ENCODE data around the gene FAM3B. TPM values are rescaled to one million over a fixed set of nuclear protein-coding genes. Genes with fewer than 3 reads are reported as not detected.

Gene FAM3B
- polyA plus RNA-seq, 1 experiment, result not detected

DNA sequence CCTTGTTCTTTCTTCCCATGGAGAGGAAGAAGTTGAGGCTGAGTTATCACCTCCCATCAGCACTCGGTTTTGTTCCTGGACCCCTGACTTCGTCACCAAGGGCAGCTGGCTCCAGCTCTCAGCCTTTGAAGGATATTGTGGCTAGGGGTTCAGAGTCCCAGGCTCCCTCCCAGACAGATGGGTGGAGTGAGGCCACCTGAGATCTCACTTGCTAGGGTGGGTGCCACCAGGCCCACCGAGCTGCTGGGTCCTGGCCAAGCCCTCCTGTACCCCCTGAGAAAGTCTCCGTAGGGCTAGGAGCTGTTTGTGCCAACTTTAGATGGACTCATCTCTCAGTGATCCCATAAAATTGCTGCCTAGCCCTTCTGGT, 52.1 kb downstream of the FAM3B start:
- TF ChIP-seq CTCF (IDR thresholded peaks at IDR 0.05; ENCODE audit: low read depth, low read length), result no peak
- POLR2A ChIA-PET, result interaction anchor here (0.5 kb wide), 1 partner anchor 315 kb away, joined by 16 read pairs; no protein-coding TSS in a partner anchor

DNA sequence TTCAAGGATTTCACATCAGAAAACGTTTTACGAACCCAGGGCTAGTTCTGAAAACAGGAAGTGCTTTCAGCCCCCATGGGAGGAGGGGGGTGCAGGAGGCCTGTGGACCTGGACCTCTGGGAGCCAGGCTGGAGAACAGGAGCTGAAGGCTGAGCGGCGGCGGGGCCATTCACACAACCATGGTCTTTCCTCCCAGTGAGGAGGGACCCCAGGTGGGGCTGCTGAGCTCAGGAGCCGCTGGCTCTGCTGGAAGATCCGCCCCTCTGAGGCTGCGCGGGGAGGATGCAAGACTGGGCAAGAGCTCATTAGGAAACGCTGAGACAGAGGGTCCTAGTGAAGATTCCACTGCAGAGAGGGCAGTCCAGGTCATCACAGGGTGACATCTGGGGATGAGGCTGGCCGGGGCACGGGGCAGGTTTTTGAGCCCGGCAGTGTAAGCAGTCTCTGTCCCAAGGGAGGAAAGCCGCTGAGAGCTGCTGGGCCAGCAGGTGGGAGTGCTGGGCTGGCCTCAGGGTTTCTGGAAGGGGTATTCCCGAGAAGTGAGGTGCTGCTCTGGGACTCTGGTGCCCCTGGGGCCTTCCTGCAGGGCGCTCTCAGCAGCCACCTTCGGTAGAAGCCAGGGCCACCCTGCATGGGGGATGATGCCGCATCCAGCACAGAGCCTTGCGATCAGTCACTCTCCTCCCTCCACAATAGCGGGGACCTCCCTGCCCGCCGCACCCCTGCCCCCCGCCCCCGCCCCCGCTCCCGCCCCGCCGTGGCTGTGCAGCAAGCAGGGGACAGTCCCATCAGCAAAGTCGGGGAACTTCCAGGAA, 52.7 kb downstream of the FAM3B start:
- ChIA-PET CTCF (interaction anchor here (0.6 to 0.9 kb wide), 2 partner anchors 9 to 448 kb away, joined by 3 to 4 read pairs; no protein-coding TSS in a partner anchor), POLR2A (no interaction called here)
- no peak for DNase-seq (ENCODE audit: low read depth, low spot score)
- H3K4me3 ChIP-seq (ENCODE audit: low read depth, low read length), result no peak overlapping the region
- peaks cover 3% of the 10 kb centered on the region for H3K27me3 ChIP-seq (ENCODE audit: control insufficient read depth, insufficient read depth, low read length)
- H3K9me3 ChIP-seq (ENCODE audit: control insufficient read depth, insufficient read depth, low read length), result no peaks in the 10 kb centered on the region; the same call in 1 of the 2 replicates
- TF ChIP-seq CTCF (IDR thresholded peaks at IDR 0.05; ENCODE audit: low read depth, low read length), result peak; percentile 29
- H3K27ac ChIP-seq (ENCODE audit: low read depth, low read length), result no peak overlapping the region

More for the DNA sequence above, 52.1 kb downstream of the FAM3B start:
- Histone ChIP-seq H3K9me3 (ENCODE audit: control insufficient read depth, insufficient read depth, low read length) (no peaks in the 10 kb centered on the region; the same call in 1 of the 2 replicates), H3K4me3 (ENCODE audit: low read depth, low read length) (no peak overlapping the region), H3K27ac (ENCODE audit: low read depth, low read length) (no peak overlapping the region), H3K27me3 (ENCODE audit: control insufficient read depth, insufficient read depth, low read length) (peaks cover 3% of the 10 kb centered on the region)
- no peak for DNase-seq (ENCODE audit: low read depth, low spot score)
- CTCF ChIA-PET, result interaction anchor here (0.9 kb wide), 1 partner anchor 448 kb away, joined by 3 read pairs; no protein-coding TSS in a partner anchor

DNA sequence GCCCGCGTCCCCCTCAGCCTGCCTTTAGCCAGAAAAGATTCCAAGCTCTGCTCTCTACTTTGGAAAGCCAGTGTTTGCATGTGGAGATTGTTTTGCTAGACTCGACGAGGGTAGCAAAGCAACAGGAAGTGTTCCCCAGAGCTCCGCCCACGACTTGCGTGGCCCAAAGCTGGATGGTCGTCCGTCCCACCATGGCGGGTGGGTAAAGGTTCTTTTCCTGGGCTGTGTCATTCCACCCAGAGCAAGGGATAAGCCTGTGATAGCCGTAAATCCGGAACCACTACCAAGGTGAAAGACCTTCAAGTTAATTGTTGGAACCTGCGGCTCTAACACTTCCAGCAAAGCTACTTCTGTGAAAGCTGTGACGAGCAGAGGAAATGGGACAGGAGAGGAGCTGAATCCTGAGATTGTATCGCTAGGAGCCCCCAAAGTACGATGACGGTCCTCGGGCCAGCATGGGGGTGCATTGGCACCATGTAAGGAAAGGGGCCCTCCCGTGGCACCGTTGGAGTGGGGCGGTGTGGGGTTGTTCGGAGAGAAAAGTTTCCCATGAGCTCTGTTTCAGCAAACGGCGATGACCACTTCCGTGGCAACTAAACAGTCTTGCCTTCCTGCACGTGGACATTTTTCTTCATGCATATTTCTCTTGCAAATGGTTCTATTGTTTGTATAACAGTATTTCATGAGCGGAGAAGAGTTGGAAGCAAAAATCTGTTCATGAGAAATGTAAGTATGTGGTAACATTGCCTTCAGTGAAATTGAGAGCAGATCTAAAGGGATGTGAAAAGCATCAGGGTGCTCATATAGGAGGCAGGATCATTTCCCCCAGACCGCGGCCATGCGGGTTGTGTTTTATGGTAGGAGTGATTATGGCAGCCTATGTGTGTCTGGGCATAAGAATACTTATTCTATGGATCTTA, 53.6 kb downstream of the FAM3B start:
- POLR2A ChIA-PET, result no interaction called here

DNA sequence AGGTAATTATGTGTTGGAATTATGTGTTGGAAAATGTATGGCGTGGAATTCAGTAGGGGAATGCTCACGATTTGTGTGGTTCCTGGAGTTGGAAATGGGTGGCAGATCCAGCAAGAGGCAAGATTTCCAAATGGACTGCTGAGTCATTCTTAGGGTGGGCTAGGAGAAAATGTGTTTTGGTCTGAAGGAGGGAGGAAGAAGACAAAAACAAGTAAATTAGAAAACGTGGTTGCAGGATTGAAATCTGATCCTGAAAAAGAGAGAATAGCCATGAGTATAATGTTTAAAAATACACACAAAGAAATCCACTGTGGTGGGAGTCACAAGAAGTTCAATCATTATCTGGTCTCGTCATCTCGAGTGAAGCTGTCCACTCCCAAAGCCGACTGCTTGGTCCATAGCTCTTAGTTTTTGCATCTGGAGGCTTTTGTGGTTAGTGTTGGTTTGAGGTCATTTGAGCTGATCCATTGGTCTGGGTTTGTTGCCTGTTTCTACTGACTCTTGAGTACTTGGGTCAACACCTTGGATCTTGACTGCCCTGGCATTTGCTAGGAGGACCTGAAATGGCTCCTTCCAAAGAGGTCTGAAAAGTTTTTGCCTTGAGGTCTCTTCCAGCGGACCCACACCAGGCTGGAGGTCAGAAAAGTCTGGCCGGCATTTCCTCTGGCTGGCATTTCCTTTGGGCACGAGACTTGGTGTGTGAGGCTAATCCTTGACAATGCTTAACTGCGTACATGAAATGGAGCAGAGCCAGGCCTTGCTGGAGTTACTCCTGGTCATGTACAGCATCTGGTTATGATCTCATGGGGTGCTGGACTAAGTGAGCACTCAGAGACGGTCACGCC, 54.5 kb downstream of the FAM3B start:
- ChIA-PET POLR2A (no interaction called here), CTCF (no interaction called here)
- no peak for TF ChIP-seq CTCF (IDR thresholded peaks at IDR 0.05; ENCODE audit: low read depth, low read length)
- H3K4me3 ChIP-seq (ENCODE audit: low read depth, low read length), result no peak overlapping the region
- peaks cover 3% of the 10 kb centered on the region for H3K27me3 ChIP-seq (ENCODE audit: control insufficient read depth, insufficient read depth, low read length)
- H3K9me3 ChIP-seq (ENCODE audit: control insufficient read depth, insufficient read depth, low read length), result no peaks in the 10 kb centered on the region; the same call in 1 of the 2 replicates
- DNase-seq (ENCODE audit: low read depth, low spot score), result no peak
- no peak overlapping the region for H3K27ac ChIP-seq (ENCODE audit: low read depth, low read length)

More for the DNA sequence above, 53.6 kb downstream of the FAM3B start:
- TF ChIP-seq CTCF (IDR thresholded peaks at IDR 0.05; ENCODE audit: low read depth, low read length), result no peak
- H3K27me3 ChIP-seq (ENCODE audit: control insufficient read depth, insufficient read depth, low read length), result peaks cover 3% of the 10 kb centered on the region
- no peak for DNase-seq (ENCODE audit: low read depth, low spot score)
- CTCF ChIA-PET, result interaction anchor here (0.6 kb wide), 1 partner anchor 10 kb away, joined by 4 read pairs; no protein-coding TSS in a partner anchor
- H3K9me3 ChIP-seq (ENCODE audit: control insufficient read depth, insufficient read depth, low read length), result no peaks in the 10 kb centered on the region; the same call in 1 of the 2 replicates
- H3K27ac ChIP-seq (ENCODE audit: low read depth, low read length), result no peak overlapping the region
- H3K4me3 ChIP-seq (ENCODE audit: low read depth, low read length), result no peak overlapping the region
